HFFc6 (cell line): Measurements from ENCODE around the gene PLB1. TPM values are rescaled to one million over a fixed set of nuclear protein-coding genes. Genes with fewer than 3 reads are reported as not detected.

Experiments
- DNase-seq: peaks from one replicate; pipeline ENCODE4 v3.0.0-alpha.2; 2018
- H3K27ac Mint-ChIP-seq: 2 replicates; pipeline ENCODE4 v1.8.0; 2020; ENCODE audit warnings: mild to moderate bottlenecking, mixed read lengths
- H3K27me3 Mint-ChIP-seq: 2 replicates; pipeline ENCODE4 v1.8.0; 2021; ENCODE audit warnings: mild to moderate bottlenecking, moderate library complexity, mixed read lengths; ENCODE audit not compliant: insufficient read depth
- H3K36me3 Mint-ChIP-seq: 2 replicates; pipeline ENCODE4 v1.8.0; 2021; ENCODE audit warnings: low read depth, mixed read lengths
- H3K4me1 Mint-ChIP-seq: 2 replicates; pipeline ENCODE4 v1.8.0; 2020; ENCODE audit warnings: low read depth, mixed read lengths
- H3K4me3 Mint-ChIP-seq: 2 replicates; pipeline ENCODE4 v1.8.0; 2020; ENCODE audit warnings: mild to moderate bottlenecking, moderate library complexity, mixed read lengths
- H3K9me3 Mint-ChIP-seq: 2 replicates; pipeline ENCODE4 v1.8.0; 2020; ENCODE audit warnings: mild to moderate bottlenecking, mixed read lengths
- CTCF ChIP-seq: fragments of 200-600 bp; sonication (generic); IDR thresholded peaks from 2 replicates; pipeline ENCODE4 v1.5.0; 2021; ENCODE audit warnings: antibody characterized with exemption, mild to moderate bottlenecking
- total RNA-seq, 6 experiments: library from RNA; stranded (reverse); fragmentation: NEBNext Ultra II Directional; extraction: Animal tissue kit (Norgen Biotek cat#: 25700); gene quantifications; 2 replicates in 1 of 6; 3 replicates in 5 of 6; pipeline ENCODE4 v1.2.3, GENCODE V29; 2021

PLB1 gene
- total RNA-seq, 6 experiments from 2014 or later: 0.36 to 0.95 (median 0.62) TPM

DNA sequence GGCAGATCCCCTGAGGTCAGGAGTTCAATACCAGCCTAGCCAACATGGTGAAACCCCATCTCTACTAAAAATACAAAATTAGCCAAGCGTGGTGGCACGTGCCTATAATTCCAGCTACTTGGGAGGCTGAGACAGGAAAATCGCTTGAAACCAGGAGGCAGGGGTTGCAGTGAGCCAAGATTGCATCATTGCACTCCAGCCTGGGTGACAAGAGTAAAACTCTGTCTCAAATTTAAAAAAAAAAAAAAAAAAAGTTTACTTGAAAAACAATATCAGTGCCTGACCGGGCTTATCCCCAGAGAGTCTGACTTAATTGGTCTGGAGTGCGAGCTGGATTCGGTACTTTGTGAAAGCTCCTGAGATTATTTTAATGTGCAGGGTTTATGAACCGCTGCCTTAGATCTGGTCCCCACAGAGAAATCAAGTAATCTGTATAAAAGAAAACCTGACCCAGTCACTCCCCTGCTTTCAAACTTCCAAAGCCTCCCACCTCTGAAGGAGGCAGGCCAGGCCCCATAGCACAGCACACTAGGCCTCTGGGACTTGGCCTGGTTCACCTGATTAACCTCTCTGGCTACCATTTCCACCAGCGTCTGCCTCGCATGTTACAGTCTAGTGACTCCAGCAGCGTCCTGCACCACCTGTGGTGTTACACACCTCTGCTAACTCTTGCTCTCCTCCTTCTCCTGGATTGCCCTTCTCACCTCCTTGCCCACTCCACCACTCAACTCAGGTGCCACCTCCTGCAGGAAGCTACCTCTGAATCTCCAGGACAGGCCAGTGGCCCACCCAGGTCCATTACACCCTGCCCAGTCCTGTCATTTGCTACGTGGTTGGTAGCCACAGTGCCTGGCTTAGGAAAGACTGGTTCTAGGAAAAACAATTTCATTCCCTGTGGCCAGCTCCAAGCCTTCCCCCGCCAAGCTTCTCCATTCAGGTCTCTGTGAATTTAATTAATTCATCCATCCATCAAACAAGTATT, 141.5 kb downstream of the PLB1 start:
- H3K4me3 Mint-ChIP-seq: no peak overlapping the region
- no peaks in the 10 kb centered on the region for H3K9me3 Mint-ChIP-seq
- DNase-seq: no peak

GRCh38 chr2:28638102-28638501, 142.2 kb downstream of the PLB1 start:
- no peak overlapping the region for H3K4me3 Mint-ChIP-seq

More for the DNA sequence above, 141.5 kb downstream of the PLB1 start:
- Mint-ChIP-seq H3K36me3 (no peaks in the 10 kb centered on the region), H3K27me3 (peaks cover 3% of the 10 kb centered on the region), H3K27ac (no peak overlapping the region), H3K4me1 (peaks cover 13% of the 10 kb centered on the region)
- no peak for TF ChIP-seq CTCF

DNA sequence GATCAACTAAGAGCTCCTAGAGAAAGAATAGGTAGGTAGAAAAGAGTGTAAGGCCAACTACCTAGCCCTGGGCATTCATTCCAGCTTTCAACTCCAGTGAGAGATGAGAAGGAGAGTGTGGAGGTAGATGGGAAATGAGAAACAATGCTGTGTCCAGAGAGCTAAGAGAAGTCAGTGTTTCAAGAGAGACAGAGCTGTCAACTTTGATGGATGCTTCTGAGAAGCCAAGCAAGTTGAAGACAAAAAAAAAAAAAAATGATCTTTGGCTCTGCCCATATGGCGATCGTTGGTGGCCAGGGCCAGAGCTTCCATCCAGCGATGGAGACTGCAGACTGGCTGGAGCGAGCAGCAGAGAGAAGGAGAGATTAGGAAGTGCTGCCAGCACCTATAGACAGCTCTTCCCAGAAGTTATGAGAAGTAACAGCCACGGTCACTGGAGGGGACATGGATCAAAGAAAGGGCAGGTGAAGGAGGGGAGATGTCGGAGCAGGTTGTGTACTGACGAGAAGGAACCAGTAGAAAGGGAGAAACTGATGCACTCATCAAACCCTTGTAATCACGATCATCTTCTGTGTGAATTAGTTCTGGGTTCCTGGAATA, 143.3 kb downstream of the PLB1 start:
- Mint-ChIP-seq H3K9me3 (no peaks in the 10 kb centered on the region), H3K4me1 (peaks cover 12% of the 10 kb centered on the region), H3K36me3 (no peaks in the 10 kb centered on the region), H3K4me3 (no peak overlapping the region), H3K27me3 (peaks cover 3% of the 10 kb centered on the region), H3K27ac (no peak overlapping the region)
- no peak for TF ChIP-seq CTCF
- no peak for DNase-seq

More at GRCh38 chr2:28638102-28638501, 142.2 kb downstream of the PLB1 start:
- peaks cover 3% of the 10 kb centered on the region for H3K27me3 Mint-ChIP-seq
- no peak for TF ChIP-seq CTCF
- DNase-seq: no peak
- peaks cover 12% of the 10 kb centered on the region for H3K4me1 Mint-ChIP-seq
- no peaks in the 10 kb centered on the region for H3K36me3 Mint-ChIP-seq
- H3K9me3 Mint-ChIP-seq: no peaks in the 10 kb centered on the region
- H3K27ac Mint-ChIP-seq: no peak overlapping the region

DNA sequence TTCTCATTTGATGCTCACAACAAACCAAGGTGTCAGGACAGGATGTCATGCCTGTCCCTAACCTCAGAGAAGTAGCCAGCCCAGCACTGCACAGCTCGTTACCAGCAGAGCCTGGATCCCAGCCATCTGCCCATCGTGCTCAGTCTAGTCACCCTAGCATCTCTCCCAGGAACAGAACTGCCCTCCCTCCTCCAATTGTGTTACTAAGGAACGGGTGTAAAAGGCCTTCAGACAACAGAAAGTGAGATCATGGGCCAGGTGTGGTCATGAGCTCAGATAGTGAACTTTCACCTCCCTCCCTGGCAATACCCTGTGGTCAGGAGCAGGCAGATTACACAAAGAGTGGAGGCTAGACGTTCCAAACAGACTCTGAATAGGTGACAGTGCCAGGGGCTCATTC, 144.0 kb downstream of the PLB1 start:
- no peaks in the 10 kb centered on the region for H3K9me3 Mint-ChIP-seq
- peaks cover 3% of the 10 kb centered on the region for H3K27me3 Mint-ChIP-seq
- TF ChIP-seq CTCF: no peak
- H3K27ac Mint-ChIP-seq: no peak overlapping the region
- DNase-seq: no peak
- peaks cover 18% of the 10 kb centered on the region for H3K4me1 Mint-ChIP-seq
- no peaks in the 10 kb centered on the region for H3K36me3 Mint-ChIP-seq
- no peak overlapping the region for H3K4me3 Mint-ChIP-seq

DNA sequence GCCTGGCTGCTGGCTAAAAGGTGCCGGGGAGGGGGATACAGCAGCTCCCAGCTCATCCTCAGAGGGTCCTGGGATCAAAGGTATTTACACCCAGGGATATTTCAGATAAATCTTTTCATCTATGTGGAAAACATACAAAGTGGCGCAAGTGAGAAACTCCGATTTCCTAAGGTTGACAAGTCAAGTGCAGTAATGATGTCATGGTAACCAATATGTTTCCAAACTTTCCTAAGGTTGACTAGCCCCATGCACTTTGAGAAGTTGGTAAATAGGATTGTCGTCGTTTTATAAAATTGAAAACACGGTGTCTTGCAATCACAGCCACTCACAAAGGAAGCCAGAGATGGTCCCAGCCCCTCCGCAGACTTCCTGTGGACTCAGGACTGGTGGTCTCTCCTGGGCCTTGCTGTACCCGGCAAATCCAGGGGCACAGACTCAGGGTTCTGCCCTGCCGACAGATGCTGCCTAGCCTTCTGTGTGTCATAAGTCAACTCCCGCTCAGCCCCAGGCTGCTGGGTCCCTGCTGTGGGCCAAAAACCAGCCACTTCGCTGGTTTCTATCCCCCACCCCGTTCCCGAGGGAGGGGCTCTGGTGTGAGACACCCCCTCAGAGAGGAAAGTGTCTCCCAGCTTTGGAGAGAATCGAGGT, 144.5 kb downstream of the PLB1 start:
- no peaks in the 10 kb centered on the region for H3K36me3 Mint-ChIP-seq
- no peak overlapping the region for H3K4me3 Mint-ChIP-seq
- TF ChIP-seq CTCF: no peak
- H3K9me3 Mint-ChIP-seq: no peaks in the 10 kb centered on the region
- peaks cover 3% of the 10 kb centered on the region for H3K27me3 Mint-ChIP-seq
- H3K4me1 Mint-ChIP-seq: peaks cover 22% of the 10 kb centered on the region
- DNase-seq: no peak
- no peak overlapping the region for H3K27ac Mint-ChIP-seq
